Suprapubic skin (tissue), 4 donors: ENCODE data around the gene KIRREL3. TPM values are rescaled to one million over a fixed set of nuclear protein-coding genes. Genes with fewer than 3 reads are reported as not detected.

Experiments
- DNase-seq, 2 donors: peaks; one replicate each; pipeline ENCODE4 v3.0.0-alpha.2; 2019; ENCODE audit warnings: low spot score in 2 of 2
- H3K27ac ChIP-seq: fragments of 200-600 bp; sonication (generic); one replicate; pipeline ENCODE4 v1.5.1; 2019
- H3K27me3 ChIP-seq: fragments of 200-600 bp; sonication (generic); one replicate; pipeline ENCODE4 v1.5.1; 2019
- H3K36me3 ChIP-seq: fragments of 200-600 bp; sonication (generic); one replicate; pipeline ENCODE4 v1.5.1; 2019
- H3K4me1 ChIP-seq: fragments of 200-600 bp; sonication (generic); one replicate; pipeline ENCODE4 v1.5.1; 2019
- H3K4me3 ChIP-seq: fragments of 200-600 bp; sonication (generic); one replicate; pipeline ENCODE4 v1.5.1; 2019; ENCODE audit warnings: mild to moderate bottlenecking
- H3K9me3 ChIP-seq: fragments of 200-600 bp; sonication (generic); one replicate; pipeline ENCODE4 v1.5.1; 2019
- CTCF ChIP-seq, 2 donors: fragments of 200-600 bp in 1 of 2; fragments of 450-650 bp in 1 of 2; sonication (generic) in 1 of 2; IDR thresholded peaks; one replicate each; pipeline ENCODE4 v1.5.1; 2016 to 2019; ENCODE audit warnings: antibody characterized with exemption in 2 of 2, mild to moderate bottlenecking in 1 of 2, moderate library complexity in 1 of 2
- EP300 ChIP-seq: sonication (generic); formaldehyde crosslinking; IDR thresholded peaks from one replicate; pipeline ENCODE4 v1.6.1; 2017; ENCODE audit warnings: antibody characterized with exemption
- POLR2A ChIP-seq, 2 donors: fragments of 450-650 bp; IDR thresholded peaks; one replicate each; pipeline ENCODE4 v1.6.1; 2017; ENCODE audit warnings: antibody characterized with exemption in 2 of 2, mild to moderate bottlenecking in 2 of 2, moderate library complexity in 2 of 2
- POLR2AphosphoS5 ChIP-seq, 3 donors: sonication (generic); formaldehyde crosslinking; IDR thresholded peaks; one replicate each; pipeline ENCODE4 v1.6.1; 2017; ENCODE audit warnings: antibody characterized with exemption in 3 of 3
- WGBS: methylation state at CpG from one replicate; pipeline ENCODE4 v1.1.5; 2018; 5-methylcytosine and 5-hydroxymethylcytosine counted together
- total RNA-seq, 4 donors: library from RNA; depleted of rRNA; stranded (reverse); fragments of >200 nt; gene quantifications; one replicate each; pipeline ENCODE4 v1.1.0, GENCODE V29; 2016

Gene KIRREL3
- total RNA-seq, 4 donors from 2014 or later: 0.17 TPM; not detected in 3

DNA sequence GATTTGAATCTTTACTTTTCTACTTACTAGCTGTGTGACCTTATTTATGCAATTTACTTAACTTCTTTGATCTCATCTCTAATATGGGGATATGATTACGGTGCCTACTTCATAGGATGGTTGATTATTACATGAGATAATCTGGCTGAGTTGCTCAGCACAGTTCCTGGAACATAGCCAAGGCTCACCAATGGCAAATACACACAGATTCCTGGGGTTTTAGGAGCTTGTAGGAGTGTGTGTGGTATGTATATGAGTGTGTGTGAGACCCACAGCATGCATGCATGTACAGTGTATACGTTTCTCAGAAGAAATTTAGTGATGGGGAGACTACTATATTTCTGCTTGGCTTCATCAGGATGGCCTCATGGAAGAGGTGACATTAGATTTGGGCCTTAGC lies 256.9 kb downstream of the KIRREL3 start:
- WGBS: 69% methylated on average over 2 of the region's 2 CpGs
- H3K27me3 ChIP-seq: no peaks in the 10 kb centered on the region
- H3K36me3 ChIP-seq: no peaks in the 10 kb centered on the region
- no peak overlapping the region for H3K4me3 ChIP-seq
- no peak for TF ChIP-seq POLR2AphosphoS5 (IDR thresholded peaks at IDR 0.05)
- no peak for TF ChIP-seq POLR2A (IDR thresholded peaks at IDR 0.05)
- no peak for TF ChIP-seq CTCF (IDR thresholded peaks at IDR 0.05)
- no peak for TF ChIP-seq EP300
- H3K4me1 ChIP-seq: no peaks in the 10 kb centered on the region
- no peak overlapping the region for H3K27ac ChIP-seq
- no peak for DNase-seq
- H3K9me3 ChIP-seq: no peaks in the 10 kb centered on the region

GRCh38 chr11:126742582-126742981 lies 258.0 kb downstream of the KIRREL3 start:
- TF ChIP-seq CTCF (IDR thresholded peaks at IDR 0.05): no peak
- TF ChIP-seq POLR2A (IDR thresholded peaks at IDR 0.05): no peak
- TF ChIP-seq EP300: no peak
- no peak for TF ChIP-seq POLR2AphosphoS5 (IDR thresholded peaks at IDR 0.05)
- no peak for DNase-seq
- WGBS: 70% methylated on average over 4 of the region's 4 CpGs
- no peaks in the 10 kb centered on the region for H3K27me3 ChIP-seq
- H3K36me3 ChIP-seq: no peaks in the 10 kb centered on the region
- no peaks in the 10 kb centered on the region for H3K4me1 ChIP-seq
- H3K4me3 ChIP-seq: no peak overlapping the region
- H3K27ac ChIP-seq: no peak overlapping the region
- no peaks in the 10 kb centered on the region for H3K9me3 ChIP-seq

GRCh38 chr11:126740846-126741245 lies 259.7 kb downstream of the KIRREL3 start:
- H3K4me1 ChIP-seq: no peaks in the 10 kb centered on the region
- 56% methylated on average over 1 of the region's 1 CpG for WGBS
- no peaks in the 10 kb centered on the region for H3K36me3 ChIP-seq
- TF ChIP-seq CTCF (IDR thresholded peaks at IDR 0.05) (no peak), EP300 (no peak), POLR2AphosphoS5 (IDR thresholded peaks at IDR 0.05) (no peak), POLR2A (IDR thresholded peaks at IDR 0.05) (no peak)
- no peak overlapping the region for H3K4me3 ChIP-seq
- H3K27ac ChIP-seq: no peak overlapping the region
- H3K9me3 ChIP-seq: no peaks in the 10 kb centered on the region
- no peak for DNase-seq
- H3K27me3 ChIP-seq: no peaks in the 10 kb centered on the region

GRCh38 chr11:126739499-126740145 lies 260.9 kb downstream of the KIRREL3 start:
- Histone ChIP-seq H3K27ac (no peak overlapping the region), H3K4me3 (no peak overlapping the region), H3K9me3 (no peaks in the 10 kb centered on the region), H3K27me3 (no peaks in the 10 kb centered on the region), H3K36me3 (no peaks in the 10 kb centered on the region), H3K4me1 (no peaks in the 10 kb centered on the region)
- 46% methylated on average over 2 of the region's 2 CpGs for WGBS
- DNase-seq: no peak
- no peak for TF ChIP-seq EP300
- TF ChIP-seq POLR2AphosphoS5 (IDR thresholded peaks at IDR 0.05): no peak
- TF ChIP-seq POLR2A (IDR thresholded peaks at IDR 0.05): no peak
- no peak for TF ChIP-seq CTCF (IDR thresholded peaks at IDR 0.05)

DNA sequence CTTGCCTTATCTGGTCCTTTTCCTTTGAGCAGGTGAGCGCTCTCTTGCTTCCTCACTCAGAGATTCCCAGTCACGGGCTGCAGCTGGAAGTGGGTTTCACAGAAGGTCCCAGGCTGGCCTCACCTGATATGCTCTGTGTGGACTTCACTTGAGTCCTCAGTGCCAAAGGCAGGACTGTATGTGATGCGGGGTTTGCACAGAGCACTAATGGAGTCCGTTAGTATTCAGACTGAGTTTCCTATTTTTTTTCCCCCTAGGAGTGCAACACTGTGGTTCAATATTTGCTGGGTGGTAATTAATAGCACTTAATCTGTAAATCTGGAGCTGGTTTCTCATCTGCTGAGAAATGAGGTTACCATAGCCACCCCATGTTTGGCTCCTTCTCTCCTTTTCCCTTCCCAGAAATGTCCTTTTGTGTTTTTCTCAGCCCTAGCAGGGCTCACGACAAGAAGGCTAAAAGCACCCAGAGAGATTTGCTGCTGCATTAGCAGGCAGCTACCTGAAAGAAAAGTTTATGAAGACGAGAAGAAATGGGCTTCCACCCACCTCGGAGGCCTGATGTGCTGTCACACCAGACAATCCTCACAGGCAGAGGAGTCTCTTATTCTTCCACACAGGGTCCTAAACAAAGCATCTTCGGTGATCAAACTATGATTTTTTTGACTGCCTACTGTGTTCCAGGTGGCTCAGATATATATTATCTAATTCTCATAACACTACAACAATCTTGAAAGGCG lies 262.1 kb downstream of the KIRREL3 start:
- no peak overlapping the region for H3K27ac ChIP-seq
- DNase-seq: no peak
- no peaks in the 10 kb centered on the region for H3K4me1 ChIP-seq
- no peak overlapping the region for H3K4me3 ChIP-seq
- TF ChIP-seq POLR2AphosphoS5 (IDR thresholded peaks at IDR 0.05): no peak
- TF ChIP-seq POLR2A (IDR thresholded peaks at IDR 0.05): no peak
- no peak for TF ChIP-seq CTCF (IDR thresholded peaks at IDR 0.05)
- no peak for TF ChIP-seq EP300
- H3K27me3 ChIP-seq: no peaks in the 10 kb centered on the region
- 73% methylated on average over 9 of the region's 9 CpGs for WGBS
- no peaks in the 10 kb centered on the region for H3K36me3 ChIP-seq
- no peaks in the 10 kb centered on the region for H3K9me3 ChIP-seq
